Measurements from ENCODE around the gene SERTM1. TPM values are rescaled to one million over a fixed set of nuclear protein-coding genes. Genes with fewer than 3 reads are reported as not detected.

The SERTM1 gene
- total and polyA plus RNA-seq, 2 experiments from 2014 or later = not detected

- Histone ChIP-seq H3K36me3 (ENCODE audit: low read depth) (no peaks in the 10 kb centered on the region), H3K4me1 (ENCODE audit: insufficient read depth) (no peaks in the 10 kb centered on the region), H3K9ac (no peak overlapping the region), H4K20me1 (ENCODE audit: insufficient read depth) (no peaks in the 10 kb centered on the region), H3K9me2 (ENCODE audit: insufficient read depth) (no peaks in the 10 kb centered on the region), H3F3A (ENCODE audit: insufficient read depth) (no peaks in the 10 kb centered on the region), H3K27me3 (replicated peaks; ENCODE audit: insufficient read depth) (peaks cover 4% of the 10 kb centered on the region), H3K4me2 (ENCODE audit: unreplicated experiment) (no peak overlapping the region), H3K9me3 (ENCODE audit: low read depth) (no peaks in the 10 kb centered on the region), H3K79me2 (ENCODE audit: insufficient read depth) (no peaks in the 10 kb centered on the region), H3K27ac (no peak overlapping the region), H3K4me3 (no peak overlapping the region), H2AFZ (no peak overlapping the region)
- TF ChIP-seq EZH2phosphoT487 (IDR thresholded peaks at IDR 0.05; ENCODE audit: insufficient read depth, low read depth) (no peak), EZH2 (IDR thresholded peaks at IDR 0.05; ENCODE audit: insufficient read depth, poor library complexity, severe bottlenecking) (no peak)
- in situ Hi-C loops (cut with MboI) = no loop called here
- no peak for DNase-seq
- WGBS, 2 experiments (ENCODE audit: low coverage in 1 of 2, low lambda C conversion rate in 2 of 2, missing lambda C conversion rate in 2 of 2) = 73 to 78% methylated on average over 9 of the region's 9 CpGs
Observed at GRCh38 chr13:36696410-36697010, 22.7 kb downstream of the SERTM1 start.

- H2AFZ ChIP-seq = no peak overlapping the region
- no peaks in the 10 kb centered on the region for H3K36me3 ChIP-seq (ENCODE audit: low read depth)
- H3K4me2 ChIP-seq (ENCODE audit: unreplicated experiment) = no peak overlapping the region
- H3F3A ChIP-seq (ENCODE audit: insufficient read depth) = no peaks in the 10 kb centered on the region
- H3K27me3 ChIP-seq (replicated peaks; ENCODE audit: insufficient read depth) = no peaks in the 10 kb centered on the region
- TF ChIP-seq EZH2phosphoT487 (IDR thresholded peaks at IDR 0.05; ENCODE audit: insufficient read depth, low read depth) = no peak
- TF ChIP-seq EZH2 (IDR thresholded peaks at IDR 0.05; ENCODE audit: insufficient read depth, poor library complexity, severe bottlenecking) = no peak
- 39 to 41% methylated on average over 5 of the region's 5 CpGs for WGBS, 2 experiments (ENCODE audit: low coverage in 1 of 2, low lambda C conversion rate in 2 of 2, missing lambda C conversion rate in 2 of 2)
- H3K9ac ChIP-seq = no peak overlapping the region
- no peaks in the 10 kb centered on the region for H3K9me2 ChIP-seq (ENCODE audit: insufficient read depth)
- no peak for DNase-seq
- H3K9me3 ChIP-seq (ENCODE audit: low read depth) = no peaks in the 10 kb centered on the region
- in situ Hi-C loops (cut with MboI) = no loop called here
- H3K79me2 ChIP-seq (ENCODE audit: insufficient read depth) = no peaks in the 10 kb centered on the region
- no peaks in the 10 kb centered on the region for H4K20me1 ChIP-seq (ENCODE audit: insufficient read depth)
- no peak overlapping the region for H3K4me3 ChIP-seq
- H3K4me1 ChIP-seq (ENCODE audit: insufficient read depth) = no peaks in the 10 kb centered on the region
- no peak overlapping the region for H3K27ac ChIP-seq
Observed at GRCh38 chr13:36700170-36700569, 26.4 kb downstream of the SERTM1 start.

- H3K9me3 ChIP-seq (ENCODE audit: low read depth) = no peaks in the 10 kb centered on the region
- no peak overlapping the region for H3K4me2 ChIP-seq (ENCODE audit: unreplicated experiment)
- no peaks in the 10 kb centered on the region for H3K36me3 ChIP-seq (ENCODE audit: low read depth)
- no peak overlapping the region for H3K9ac ChIP-seq
- H2AFZ ChIP-seq = no peak overlapping the region
- H3F3A ChIP-seq (ENCODE audit: insufficient read depth) = no peaks in the 10 kb centered on the region
- 49 to 52% methylated on average over 1 of the region's 1 CpG for WGBS, 2 experiments (ENCODE audit: low coverage in 1 of 2, low lambda C conversion rate in 2 of 2, missing lambda C conversion rate in 2 of 2)
- H3K79me2 ChIP-seq (ENCODE audit: insufficient read depth) = no peaks in the 10 kb centered on the region
- TF ChIP-seq EZH2 (IDR thresholded peaks at IDR 0.05; ENCODE audit: insufficient read depth, poor library complexity, severe bottlenecking) (no peak), EZH2phosphoT487 (IDR thresholded peaks at IDR 0.05; ENCODE audit: insufficient read depth, low read depth) (no peak)
- no peaks in the 10 kb centered on the region for H3K9me2 ChIP-seq (ENCODE audit: insufficient read depth)
- no peak overlapping the region for H3K4me3 ChIP-seq
- no peak overlapping the region for H3K27ac ChIP-seq
- H3K27me3 ChIP-seq (replicated peaks; ENCODE audit: insufficient read depth) = no peaks in the 10 kb centered on the region
- DNase-seq = peak; percentile 63
- no peaks in the 10 kb centered on the region for H4K20me1 ChIP-seq (ENCODE audit: insufficient read depth)
- in situ Hi-C loops (cut with MboI) = no loop called here
- H3K4me1 ChIP-seq (ENCODE audit: insufficient read depth) = no peaks in the 10 kb centered on the region; the same call in 1 of the 2 replicates
Observed at GRCh38 chr13:36706755-36707154, 32.9 kb downstream of the SERTM1 start.

GRCh38 chr13:36709136-36709890 is 35.5 kb downstream of the SERTM1 start:
- H3K4me3 ChIP-seq = no peak overlapping the region
- H3K4me2 ChIP-seq (ENCODE audit: unreplicated experiment) = no peak overlapping the region
- no peaks in the 10 kb centered on the region for H3K79me2 ChIP-seq (ENCODE audit: insufficient read depth)
- H4K20me1 ChIP-seq (ENCODE audit: insufficient read depth) = no peaks in the 10 kb centered on the region
- in situ Hi-C loops (cut with MboI) = no loop called here
- H3F3A ChIP-seq (ENCODE audit: insufficient read depth) = no peaks in the 10 kb centered on the region
- H3K27me3 ChIP-seq (replicated peaks; ENCODE audit: insufficient read depth) = no peaks in the 10 kb centered on the region
- H3K27ac ChIP-seq = no peak overlapping the region
- DNase-seq = no peak
- 0 to 3% methylated on average over 1 of the region's 1 CpG for WGBS, 2 experiments (ENCODE audit: low coverage in 1 of 2, low lambda C conversion rate in 2 of 2, missing lambda C conversion rate in 2 of 2)
- no peak overlapping the region for H2AFZ ChIP-seq
- peaks cover 11% of the 10 kb centered on the region for H3K4me1 ChIP-seq (ENCODE audit: insufficient read depth)
- H3K9me3 ChIP-seq (ENCODE audit: low read depth) = no peaks in the 10 kb centered on the region
- no peaks in the 10 kb centered on the region for H3K9me2 ChIP-seq (ENCODE audit: insufficient read depth)
- no peak overlapping the region for H3K9ac ChIP-seq
- no peaks in the 10 kb centered on the region for H3K36me3 ChIP-seq (ENCODE audit: low read depth)
- TF ChIP-seq EZH2phosphoT487 (IDR thresholded peaks at IDR 0.05; ENCODE audit: insufficient read depth, low read depth) = no peak
- TF ChIP-seq EZH2 (IDR thresholded peaks at IDR 0.05; ENCODE audit: insufficient read depth, poor library complexity, severe bottlenecking) = no peak

Measured in GM23248 (cell line).